ENCODE measurements around the gene YPEL2.

- TF ChIP-seq ZNF629 (tag by site-specific recombination; IDR thresholded peaks at IDR 0.05) (no peak), ZBTB44 (tag by site-specific recombination; IDR thresholded peaks at IDR 0.05) (no peak), ZNF223 (tag by site-specific recombination; IDR thresholded peaks at IDR 0.05) (no peak), ZNF626 (tag by site-specific recombination; IDR thresholded peaks at IDR 0.05) (no peak), CTCF (tag by site-specific recombination; IDR thresholded peaks at IDR 0.05) (no peak), REST (tag by site-specific recombination; IDR thresholded peaks at IDR 0.05) (no peak), ZNF18 (tag by site-specific recombination; IDR thresholded peaks at IDR 0.05) (no peak), ZBTB21 (tag by site-specific recombination; IDR thresholded peaks at IDR 0.05) (no peak), YY1 (tag by site-specific recombination; IDR thresholded peaks at IDR 0.05) (no peak), ZNF155 (tag by site-specific recombination; IDR thresholded peaks at IDR 0.05) (no peak)
These were observed 74.7 kb downstream of the YPEL2 start for GRCh38 chr17:59405944-59406705.

All from HEK293 (cell line).